Skeletal muscle tissue (tissue), 4 donors: ENCODE measurements around the gene ZMPSTE24. TPM values are rescaled to one million over a fixed set of nuclear protein-coding genes. Genes with fewer than 3 reads are reported as not detected.
"Not testable (repeated sequence)": the region's sequence is repeated elsewhere in the genome, so short reads cannot be mapped to it uniquely, and the experiment has no call there.

ENCODE experiments used
- H3K27ac ChIP-seq: one replicate; pipeline ENCODE4 v1.7.0; 2013; ENCODE audit warnings: mild to moderate bottlenecking, low read depth, low read length, inconsistent platforms
- H3K27me3 ChIP-seq, 3 donors: one replicate each; pipeline ENCODE4 v1.7.0; 2013; ENCODE audit warnings: low read length in 3 of 3; ENCODE audit not compliant: control insufficient read depth in 3 of 3, insufficient read depth in 3 of 3
- H3K36me3 ChIP-seq, 3 donors: one replicate each; pipeline ENCODE4 v1.7.0; 2013; ENCODE audit warnings: low read length in 3 of 3; ENCODE audit not compliant: control insufficient read depth in 3 of 3, insufficient read depth in 3 of 3
- H3K4me1 ChIP-seq, 3 donors: one replicate each; pipeline ENCODE4 v1.7.0; 2013; ENCODE audit warnings: low read length in 3 of 3, mild to moderate bottlenecking in 3 of 3; ENCODE audit not compliant: control insufficient read depth in 3 of 3, insufficient read depth in 3 of 3
- H3K4me3 ChIP-seq, 3 donors: one replicate each; pipeline ENCODE4 v1.7.0; 2013; ENCODE audit warnings: low read length in 3 of 3
- H3K9ac ChIP-seq, 3 donors: one replicate each; pipeline ENCODE4 v1.7.0; 2013; ENCODE audit warnings: low read length in 3 of 3, mild to moderate bottlenecking in 3 of 3, moderate library complexity in 2 of 3, low read depth in 1 of 3
- H3K9me3 ChIP-seq, 3 donors: one replicate each; pipeline ENCODE4 v1.7.0; 2013; ENCODE audit warnings: low read length in 3 of 3; ENCODE audit not compliant: control insufficient read depth in 3 of 3
- total RNA-seq: library from RNA; depleted of rRNA; stranded (reverse); fragments of >200 nt; gene quantifications from one replicate; pipeline ENCODE4 v1.2.3, GENCODE V29; 2014
- donor health status: Osteomylitis.

ZMPSTE24 gene
- total RNA-seq, 1 donor from 2014 or later: 33.4 TPM

DNA sequence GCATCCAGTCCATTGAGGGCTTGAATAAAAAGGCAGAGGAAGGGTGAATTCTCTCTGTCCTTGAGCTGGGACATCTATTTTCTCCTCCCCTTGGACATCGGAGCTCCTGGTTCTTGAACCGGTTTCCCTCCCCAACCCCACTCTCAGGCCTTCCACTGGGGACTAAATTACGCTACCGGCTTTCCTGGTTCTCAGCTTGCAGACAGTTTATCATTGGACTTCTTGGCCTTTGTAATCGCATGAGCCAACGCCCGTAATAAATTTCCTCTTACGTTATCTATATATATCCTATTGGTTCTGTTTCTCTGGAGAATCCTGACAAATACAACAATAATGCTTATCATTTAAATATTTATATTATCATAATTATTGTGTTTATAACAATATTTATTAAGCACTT, 79.4 kb downstream of the ZMPSTE24 start:
- no peak overlapping the region for H3K4me3 ChIP-seq
- H3K27ac ChIP-seq: no peak overlapping the region
- H3K27me3 ChIP-seq: no peaks in the 10 kb centered on the region
- no peaks in the 10 kb centered on the region for H3K9me3 ChIP-seq
- no peaks in the 10 kb centered on the region for H3K36me3 ChIP-seq
- peaks cover 0 to 2% (median 0%) of the 10 kb centered on the region in 3 donors for H3K4me1 ChIP-seq
- H3K9ac ChIP-seq: no peak overlapping the region

DNA sequence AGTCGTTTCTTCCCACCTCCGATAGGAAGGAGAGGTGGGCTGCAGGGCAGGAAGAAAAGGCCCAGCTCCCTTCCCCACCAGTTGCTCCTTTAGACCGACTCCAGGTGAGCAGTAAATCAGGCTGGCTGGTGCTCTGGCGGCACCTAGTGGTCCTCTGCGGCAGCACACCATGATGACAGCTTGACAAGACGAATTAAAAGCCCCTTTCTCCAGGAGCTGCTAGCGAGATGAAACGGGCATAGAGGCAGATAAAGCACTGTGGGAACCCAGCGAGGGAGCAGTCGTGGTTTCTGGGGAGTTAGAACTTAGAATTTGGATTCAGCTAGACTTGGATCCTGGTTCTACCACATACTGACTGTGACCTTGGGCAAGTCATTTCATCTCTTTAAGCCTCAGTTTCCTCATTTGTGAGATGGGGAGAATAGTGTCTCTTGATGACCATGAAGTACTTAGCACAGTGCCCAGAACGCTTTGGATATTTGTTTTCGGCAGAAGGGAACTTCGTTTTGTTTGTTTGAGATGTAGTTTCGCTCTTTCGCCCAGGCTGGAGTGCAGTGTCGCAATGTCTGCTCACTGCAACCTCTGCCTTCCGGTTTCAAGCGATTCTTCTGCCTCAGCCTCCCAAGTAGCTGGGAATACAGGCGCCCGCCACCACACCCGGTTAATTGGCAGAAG, 80.8 kb downstream of the ZMPSTE24 start:
- Histone ChIP-seq H3K27ac (no peak overlapping the region), H3K36me3 (no peaks in the 10 kb centered on the region), H3K9me3 (no peaks in the 10 kb centered on the region), H3K4me3 (peak overlapping the region in 2 of 3 donors; percentile 19 to 37), H3K4me1 (peaks cover 0 to 2% (median 0%) of the 10 kb centered on the region in 3 donors), H3K9ac (no peak overlapping the region), H3K27me3 (no peaks in the 10 kb centered on the region)

DNA sequence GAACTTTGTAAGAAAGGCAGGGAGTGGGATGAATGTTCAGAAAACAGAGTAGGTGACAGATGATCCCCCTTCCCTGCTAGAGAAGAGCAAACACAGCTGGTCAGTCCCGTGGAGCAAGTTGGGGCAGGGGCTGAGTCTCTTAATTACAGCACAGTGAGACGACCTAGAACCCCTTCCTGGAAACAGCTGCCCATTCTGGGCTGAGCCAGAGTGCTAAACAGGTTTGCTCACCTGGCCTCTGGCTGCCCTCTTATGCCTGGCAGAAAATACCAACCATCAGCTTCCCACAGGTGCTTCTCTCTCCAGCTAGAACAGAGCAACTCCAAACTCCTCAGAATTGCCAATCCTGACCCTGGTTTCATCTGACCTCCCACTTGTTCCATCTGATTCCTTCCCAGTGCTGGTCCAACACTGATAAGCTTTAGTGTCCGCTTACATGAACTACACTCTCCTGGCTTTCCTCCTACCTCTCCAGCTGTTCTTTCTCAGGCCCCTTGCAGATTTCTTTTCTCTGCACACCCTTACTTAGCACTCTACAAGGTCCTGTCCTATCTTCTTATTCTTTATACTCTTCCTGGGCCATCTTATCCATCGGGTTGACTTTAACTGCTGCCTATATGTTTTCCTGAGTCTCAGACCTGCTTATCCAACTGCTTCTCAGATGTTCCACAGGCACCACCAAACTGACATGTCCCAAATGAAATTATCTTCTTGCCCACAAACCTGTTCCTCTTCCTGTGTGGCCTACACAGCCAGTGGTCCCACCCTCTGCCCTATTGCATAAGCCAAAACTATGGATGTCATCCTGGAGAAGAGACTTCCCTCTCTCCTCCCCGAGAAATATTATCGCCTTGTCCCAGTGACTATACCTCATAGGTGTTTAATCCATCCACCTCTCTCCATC, 81.6 kb downstream of the ZMPSTE24 start:
- Histone ChIP-seq H3K9ac (no peak overlapping the region), H3K27ac (no peak overlapping the region), H3K27me3 (no peaks in the 10 kb centered on the region), H3K4me3 (no peak overlapping the region), H3K9me3 (no peaks in the 10 kb centered on the region), H3K36me3 (no peaks in the 10 kb centered on the region), H3K4me1 (peaks cover 0 to 2% (median 0%) of the 10 kb centered on the region in 3 donors)

DNA sequence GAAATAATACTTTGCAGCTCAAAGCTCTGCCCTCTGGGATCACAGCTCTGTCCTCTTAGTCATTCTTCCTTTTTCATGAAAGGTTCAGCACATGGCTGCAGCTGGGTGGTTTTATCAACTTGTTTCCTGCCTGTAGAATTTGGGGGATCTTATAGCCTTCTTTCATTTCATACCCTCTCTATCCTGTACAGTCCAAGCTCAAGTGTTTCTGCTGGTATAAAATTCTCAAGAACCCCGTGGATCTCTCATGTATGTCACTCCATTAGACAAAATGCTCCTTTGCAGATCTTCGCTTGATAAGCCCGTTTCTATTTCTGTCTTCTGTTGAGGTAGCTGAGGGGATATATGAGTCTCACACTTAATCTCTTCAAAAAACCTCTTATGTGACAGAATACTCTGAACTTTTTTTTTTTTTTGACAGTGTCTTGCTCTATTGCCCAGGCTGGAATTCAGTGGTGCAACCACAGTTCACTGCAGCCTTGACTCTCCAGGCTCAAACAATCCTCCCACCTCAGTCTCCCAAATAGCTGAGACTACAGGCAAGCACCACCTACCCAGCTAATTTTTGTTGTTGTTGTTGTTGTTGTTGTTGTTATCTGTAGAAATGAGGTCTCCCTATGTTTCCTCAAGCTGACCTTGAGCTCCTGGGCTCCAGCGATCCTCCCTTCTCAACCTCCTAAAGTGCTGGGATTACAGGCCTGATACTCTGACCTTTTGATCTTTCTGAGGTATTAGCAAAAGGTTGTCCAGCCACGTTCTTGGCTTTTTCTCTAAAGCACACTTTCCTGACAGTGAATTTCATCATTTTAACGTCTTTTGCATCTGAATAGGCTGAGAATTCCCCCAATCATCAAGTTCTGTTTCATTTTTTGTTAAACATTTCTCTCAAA, 83.7 kb downstream of the ZMPSTE24 start:
- H3K4me1 ChIP-seq: peaks cover 0 to 2% (median 0%) of the 10 kb centered on the region in 3 donors
- H3K4me3 ChIP-seq: no peak overlapping the region

DNA sequence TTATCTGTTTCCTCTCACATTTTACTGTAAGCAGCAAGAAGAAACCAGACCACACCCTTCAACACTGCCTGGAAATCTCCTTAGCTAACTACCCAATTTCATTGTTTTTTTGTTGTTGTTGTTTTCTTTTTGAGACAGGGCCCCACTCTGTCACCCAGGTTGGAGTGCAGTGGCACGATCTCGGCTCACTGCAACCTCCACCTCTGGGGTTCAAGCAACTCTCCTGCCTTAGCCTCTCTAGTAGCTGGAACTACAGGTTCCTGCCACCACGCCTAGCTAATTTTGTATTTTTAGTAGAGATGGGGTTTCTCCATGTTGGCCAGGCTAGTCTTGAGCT, 84.3 kb downstream of the ZMPSTE24 start:
- not testable (repeated sequence) for H3K4me1 ChIP-seq, H3K4me3 ChIP-seq, H3K9ac ChIP-seq, H3K27me3 ChIP-seq, H3K27ac ChIP-seq, H3K36me3 ChIP-seq, H3K9me3 ChIP-seq

More for the DNA sequence above, 83.7 kb downstream of the ZMPSTE24 start:
- no peaks in the 10 kb centered on the region for H3K36me3 ChIP-seq
- H3K9ac ChIP-seq: no peak overlapping the region
- no peak overlapping the region for H3K27ac ChIP-seq
- H3K9me3 ChIP-seq: no peaks in the 10 kb centered on the region
- no peaks in the 10 kb centered on the region for H3K27me3 ChIP-seq

Other genes starting within 250 kb of the ZMPSTE24 start
- gene CAP1, start 217.5 kb upstream of the ZMPSTE24 start, total RNA-seq: 79.3 TPM
- gene PPT1, start 161.0 kb upstream of the ZMPSTE24 start, total RNA-seq: 33.4 TPM
- gene RLF, start 96.8 kb upstream of the ZMPSTE24 start, total RNA-seq: 29.2 TPM
- not detected for gene TMCO2, start 10.3 kb upstream of the ZMPSTE24 start, total RNA-seq
- gene COL9A2, start 59.0 kb downstream of the ZMPSTE24 start, total RNA-seq: 7.8 TPM
- gene SMAP2, start 115.5 kb downstream of the ZMPSTE24 start, total RNA-seq: 9.9 TPM
- gene ZFP69B, start 192.2 kb downstream of the ZMPSTE24 start, total RNA-seq: under 0.01 TPM
- gene ZFP69, start 219.1 kb downstream of the ZMPSTE24 start, total RNA-seq: 3.7 TPM